BJ (cell line): ENCODE data around the gene TCN1. TPM values are rescaled to one million over a fixed set of nuclear protein-coding genes. Genes with fewer than 3 reads are reported as not detected.
"Not testable (repeated sequence)": the region's sequence is repeated elsewhere in the genome, so short reads cannot be mapped to it uniquely, and the experiment has no call there.

Experiments
- CTCF ChIA-PET: fragments of 350-600 bp; formaldehyde crosslinking; extraction: SDS; loops from one replicate; lab custom pipeline; 2021; ENCODE audit warnings: antibody characterized with exemption, inconsistent platforms; lab: Yijun Ruan, JAX
- POLR2A ChIA-PET: fragments of 300-600 bp; sonication (Branson Sonifier 250); formaldehyde crosslinking; extraction: SDS; loops from one replicate; lab custom pipeline; 2021; ENCODE audit warnings: antibody characterized with exemption; lab: Charles Lee
- DNase-seq: peaks from one replicate; pipeline ENCODE4 v3.0.0-alpha.2; 2011; ENCODE audit warnings: low read depth
- H3K27me3 ChIP-seq: 2 replicates; pipeline ENCODE4 v1.6.0; 2011; ENCODE audit warnings: low read length; ENCODE audit not compliant: control insufficient read depth, insufficient read depth
- H3K36me3 ChIP-seq: 2 replicates; pipeline ENCODE4 v1.5.1; 2011; ENCODE audit warnings: low read length; ENCODE audit not compliant: control insufficient read depth, insufficient read depth
- H3K4me3 ChIP-seq: 2 replicates; pipeline ENCODE4 v1.5.1; 2011; ENCODE audit warnings: low read depth, mild to moderate bottlenecking, control low read depth, low read length
- CTCF ChIP-seq: IDR thresholded peaks from 2 replicates; pipeline ENCODE4 v1.5.1; 2011; ENCODE audit warnings: low read depth, mild to moderate bottlenecking, control low read depth, inconsistent platforms, low read length, moderate library complexity; ENCODE audit not compliant: insufficient read depth
- polyA plus RNA-seq: library from polyadenylated mRNA; depleted of rRNA; stranded (reverse); fragments of >200 nt; gene quantifications from 2 replicates; pipeline ENCODE4 v1.2.3, GENCODE V29; 2011

Gene TCN1
- polyA plus RNA-seq, 1 experiment: not detected

GRCh38 chr11:59859673-59860072 lies 6.6 kb downstream of the TCN1 start:
- POLR2A ChIA-PET: no interaction called here
- DNase-seq: no peak
- Histone ChIP-seq H3K36me3 (no peaks in the 10 kb centered on the region), H3K4me3 (no peak overlapping the region), H3K27me3 (no peaks in the 10 kb centered on the region)
- TF ChIP-seq CTCF: no peak
- CTCF ChIA-PET: no interaction called here

- ChIA-PET POLR2A (no interaction called here), CTCF (interaction anchor here (1.1 kb wide), 1 partner anchor 22 kb away, joined by 3 read pairs; no protein-coding TSS in a partner anchor)
- Histone ChIP-seq H3K36me3 (no peaks in the 10 kb centered on the region), H3K27me3 (no peaks in the 10 kb centered on the region), H3K4me3 (no peak overlapping the region)
- TF ChIP-seq CTCF: no peak
- no peak for DNase-seq
Observed at GRCh38 chr11:59857439-59858434, 8.6 kb downstream of the TCN1 start.

GRCh38 chr11:59854871-59855270 lies 11.4 kb downstream of the TCN1 start:
- CTCF ChIA-PET: interaction anchor here (1.2 kb wide), 1 partner anchor 11 kb away, joined by 3 read pairs; no protein-coding TSS in a partner anchor
- POLR2A ChIA-PET: no interaction called here
- DNase-seq: no peak
- H3K4me3 ChIP-seq: no peak overlapping the region
- H3K36me3 ChIP-seq: no peaks in the 10 kb centered on the region
- H3K27me3 ChIP-seq: no peaks in the 10 kb centered on the region
- TF ChIP-seq CTCF: no peak

GRCh38 chr11:59851416-59851815 lies 14.9 kb downstream of the TCN1 start:
- DNase-seq, POLR2A ChIA-PET, H3K4me3 ChIP-seq, CTCF ChIA-PET, H3K27me3 ChIP-seq, H3K36me3 ChIP-seq: not testable (repeated sequence)

- H3K27me3 ChIP-seq, H3K4me3 ChIP-seq, H3K36me3 ChIP-seq, CTCF ChIA-PET, DNase-seq, POLR2A ChIA-PET: not testable (repeated sequence)
Observed at GRCh38 chr11:59849551-59849950, 16.7 kb downstream of the TCN1 start.

- CTCF ChIA-PET: no interaction called here
- H3K36me3 ChIP-seq: no peaks in the 10 kb centered on the region
- no peak for DNase-seq
- no peak for TF ChIP-seq CTCF
- no peak overlapping the region for H3K4me3 ChIP-seq
- POLR2A ChIA-PET: no interaction called here
- H3K27me3 ChIP-seq: no peaks in the 10 kb centered on the region
Observed at GRCh38 chr11:59849129-59849528, 17.2 kb downstream of the TCN1 start.

GRCh38 chr11:59848439-59848838 lies 17.8 kb downstream of the TCN1 start:
- H3K27me3 ChIP-seq, CTCF ChIA-PET, DNase-seq, POLR2A ChIA-PET, H3K36me3 ChIP-seq, H3K4me3 ChIP-seq: not testable (repeated sequence)
